ENCODE data around the gene COL6A1.
A peak's percentile ranks its signal among the peaks of the same experiment; 100 is the strongest.

Gene COL6A1

GRCh38 chr21:45981151-45982091 lies at the start of gene COL6A1:
TSS of gene COL6A1 (plus strand) at chr21:45981770. CDS start at chr21:45981851, 81 bp downstream.
- peak; percentile 72 for DNase-seq

- no peak for DNase-seq
These were observed 48.6 kb upstream of the COL6A1 start for GRCh38 chr21:45932922-45933502.

- no peak for DNase-seq
These were observed 47.5 kb upstream of the COL6A1 start for GRCh38 chr21:45934085-45934484.

- DNase-seq: no peak
These were observed 47.0 kb upstream of the COL6A1 start for GRCh38 chr21:45934554-45934953.

- no peak for DNase-seq
These were observed 45.9 kb upstream of the COL6A1 start for GRCh38 chr21:45935628-45936027.

GRCh38 chr21:45937721-45938452 lies 43.7 kb upstream of the COL6A1 start:
- DNase-seq: no peak

- DNase-seq: no peak
These were observed 43.2 kb upstream of the COL6A1 start for GRCh38 chr21:45938453-45938755.

- DNase-seq: no peak
These were observed 42.6 kb upstream of the COL6A1 start for GRCh38 chr21:45938811-45939520.

- DNase-seq: no peak
These were observed 42.0 kb upstream of the COL6A1 start for GRCh38 chr21:45939521-45940045.

GRCh38 chr21:45940091-45940490 lies 41.5 kb upstream of the COL6A1 start:
- no peak for DNase-seq

- DNase-seq: no peak
These were observed 40.8 kb upstream of the COL6A1 start for GRCh38 chr21:45940621-45941337.

- DNase-seq: no peak
These were observed 40.2 kb upstream of the COL6A1 start for GRCh38 chr21:45941338-45941710.

- no peak for DNase-seq
These were observed 39.6 kb upstream of the COL6A1 start for GRCh38 chr21:45941717-45942546.

- DNase-seq: no peak
These were observed 38.6 kb upstream of the COL6A1 start for GRCh38 chr21:45942755-45943629.

GRCh38 chr21:45943630-45944540 lies 37.7 kb upstream of the COL6A1 start:
- no peak for DNase-seq

GRCh38 chr21:45944601-45945000 lies 37.0 kb upstream of the COL6A1 start:
- DNase-seq: no peak

GRCh38 chr21:45945066-45945867 lies 36.3 kb upstream of the COL6A1 start:
- DNase-seq: no peak

GRCh38 chr21:45945868-45946210 lies 35.7 kb upstream of the COL6A1 start:
- DNase-seq: no peak

Data from CD4-positive, alpha-beta T cell treated with Interleukin-6 for 4 hours (primary cell).